Measurements from ENCODE around the gene SDK1.
"Not testable (repeated sequence)": the region's sequence is repeated elsewhere in the genome, so short reads cannot be mapped to it uniquely, and the experiment has no call there.

Gene SDK1

GRCh38 chr7:3950249-3950648 lies 649.2 kb downstream of the SDK1 start:
- DNase-seq (ENCODE audit: low read depth in 2 of 3, low spot score in 2 of 3), result no peak

GRCh38 chr7:3951316-3952055 lies 650.4 kb downstream of the SDK1 start:
- DNase-seq (ENCODE audit: low read depth in 2 of 3, low spot score in 2 of 3), result no peak

- DNase-seq (ENCODE audit: low read depth in 2 of 3, low spot score in 2 of 3), result no peak
These were observed 652.1 kb downstream of the SDK1 start for GRCh38 chr7:3953133-3953532.

- no peak for DNase-seq (ENCODE audit: low read depth in 2 of 3, low spot score in 2 of 3)
These were observed 652.9 kb downstream of the SDK1 start for GRCh38 chr7:3953946-3954345.

DNA sequence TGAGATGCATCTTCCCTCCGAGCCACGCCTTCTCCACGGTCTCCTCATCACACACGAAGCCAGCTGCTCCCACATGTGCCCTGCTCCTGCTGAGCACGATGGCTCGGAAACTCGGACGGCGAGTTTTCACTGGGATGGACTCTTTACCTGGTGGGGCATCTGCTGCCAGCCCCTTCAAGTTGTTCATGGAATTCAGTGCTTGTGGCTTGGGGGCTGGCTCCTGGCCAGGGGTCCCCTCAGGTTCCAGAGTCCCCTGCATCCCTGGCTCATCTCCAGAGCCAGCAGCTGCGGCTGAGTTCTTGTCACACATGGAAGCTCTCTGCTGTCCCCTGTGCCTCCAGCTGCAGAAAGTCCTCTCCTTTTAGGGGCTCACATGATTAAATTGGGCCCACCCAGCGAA lies 654.0 kb downstream of the SDK1 start:
- no peak for DNase-seq (ENCODE audit: low read depth in 2 of 3, low spot score in 2 of 3)

GRCh38 chr7:3955751-3956696 lies 655.0 kb downstream of the SDK1 start:
- no peak for DNase-seq (ENCODE audit: low read depth in 2 of 3, low spot score in 2 of 3)

GRCh38 chr7:3956949-3957348 lies 655.9 kb downstream of the SDK1 start:
- no peak for DNase-seq (ENCODE audit: low read depth in 2 of 3, low spot score in 2 of 3)

DNA sequence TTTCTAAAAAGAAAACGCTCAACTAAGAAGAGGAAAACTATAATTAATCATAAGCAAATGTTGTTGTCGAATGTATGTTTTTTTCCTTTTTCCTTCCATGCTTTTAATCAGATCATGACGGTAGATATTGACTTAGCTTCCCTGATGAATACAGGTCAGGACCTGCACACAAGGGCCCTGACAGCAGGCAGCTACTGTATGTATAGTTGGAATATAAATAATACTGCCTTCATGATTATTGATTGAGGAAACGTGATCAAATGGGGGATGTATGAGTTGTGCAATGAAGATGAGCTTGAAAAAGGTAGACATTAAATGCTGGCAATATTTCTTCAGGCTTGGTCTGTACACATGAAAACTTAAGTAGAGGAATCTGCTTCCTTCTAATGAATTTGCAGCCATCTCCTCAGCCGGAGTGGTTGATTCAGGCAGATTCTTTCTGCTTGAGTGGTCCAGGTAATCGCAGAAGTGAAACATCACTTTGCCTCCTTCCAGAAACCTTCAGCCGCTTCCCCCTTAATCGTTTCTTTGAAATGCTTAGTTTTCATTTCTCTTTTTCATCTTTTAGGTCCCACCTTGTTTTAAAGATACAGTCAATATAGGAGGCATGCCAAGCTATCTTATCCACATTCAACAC lies 656.5 kb downstream of the SDK1 start:
- DNase-seq (ENCODE audit: low read depth in 2 of 3, low spot score in 2 of 3), result no peak

DNA sequence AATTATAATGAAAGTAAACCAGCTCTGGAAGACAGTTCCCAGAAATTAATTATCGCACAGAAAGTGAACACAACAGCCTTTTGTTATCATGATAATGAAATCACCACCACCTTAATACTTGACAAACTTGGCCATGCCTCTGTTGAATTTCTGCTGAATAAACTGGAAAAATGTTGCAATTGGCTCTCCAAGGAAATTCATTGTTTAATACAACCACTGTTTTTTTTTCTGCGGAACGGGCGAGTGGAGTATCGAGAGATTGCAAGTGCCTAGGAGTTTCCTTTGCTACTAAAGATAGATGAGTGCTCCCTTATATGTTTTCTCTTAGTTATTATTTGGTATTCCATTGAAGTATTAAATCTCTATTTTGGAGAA lies 657.0 kb downstream of the SDK1 start:
- no peak for DNase-seq (ENCODE audit: low read depth in 2 of 3, low spot score in 2 of 3)

- DNase-seq (ENCODE audit: low read depth in 2 of 3, low spot score in 2 of 3), result no peak
These were observed 658.3 kb downstream of the SDK1 start for GRCh38 chr7:3959364-3959763.

DNA sequence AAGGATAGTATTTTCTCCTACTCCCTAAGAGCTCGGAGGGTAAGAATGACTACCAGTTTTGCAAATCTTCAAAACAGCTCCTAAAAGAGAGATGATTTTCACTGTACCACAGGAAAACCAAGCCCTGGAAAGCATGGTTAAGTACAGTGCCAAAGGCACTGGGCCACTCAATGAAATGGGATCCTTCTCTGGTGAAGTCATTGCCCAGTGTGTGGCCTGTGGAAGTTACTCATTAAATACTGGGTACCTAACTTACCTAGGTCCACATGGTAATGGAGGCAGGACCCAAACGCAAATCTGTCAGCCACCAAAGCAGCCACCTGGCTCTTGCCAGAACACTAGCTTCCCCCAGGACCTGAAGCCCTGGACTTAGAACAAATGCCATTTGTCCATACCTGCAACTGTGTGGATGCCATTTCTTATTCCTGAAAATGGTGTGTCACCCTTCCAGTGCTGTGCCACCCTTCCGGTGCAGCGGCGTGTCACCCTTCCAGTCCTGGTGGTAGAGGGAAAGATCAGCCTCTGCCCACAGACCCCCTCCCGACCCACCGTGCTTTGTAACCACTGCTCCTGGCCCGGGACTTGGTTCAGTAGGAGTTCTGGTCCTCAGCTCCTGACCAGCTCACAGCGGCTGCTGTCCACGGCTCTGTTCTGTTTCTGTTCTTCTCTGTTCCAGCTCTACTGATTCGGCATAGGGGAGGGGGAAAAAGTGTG lies 659.2 kb downstream of the SDK1 start:
- DNase-seq (ENCODE audit: low read depth in 2 of 3, low spot score in 2 of 3), result no peak

- DNase-seq (ENCODE audit: low read depth in 2 of 3, low spot score in 2 of 3), result no peak
These were observed 659.9 kb downstream of the SDK1 start for GRCh38 chr7:3960942-3961341.

DNA sequence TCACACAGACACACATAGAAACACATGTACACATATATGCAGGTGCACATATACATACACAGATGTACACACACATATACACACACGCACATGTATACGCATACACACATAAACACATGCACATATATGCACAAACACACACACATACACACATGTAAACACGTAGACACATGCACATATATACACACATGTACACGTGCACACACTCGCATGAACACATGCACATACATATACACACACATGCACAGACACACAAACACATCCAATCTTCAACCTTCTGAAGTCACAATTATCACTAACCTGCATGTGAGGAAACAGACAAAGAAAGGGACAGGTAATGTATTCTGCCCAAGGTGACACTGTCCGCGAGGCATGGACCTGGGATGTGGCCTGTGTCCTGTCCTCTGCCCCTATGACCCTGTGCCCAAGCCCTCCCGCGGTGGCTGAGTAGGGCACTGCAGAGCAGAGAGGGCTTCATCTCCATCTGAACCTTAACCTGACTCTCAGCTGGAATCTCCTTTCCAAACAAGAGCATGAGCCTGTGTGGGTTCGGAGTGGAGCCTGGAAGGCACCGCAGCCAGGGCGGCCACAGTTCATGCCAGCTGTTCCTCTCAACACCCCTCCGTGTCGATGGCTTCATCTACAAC lies 660.9 kb downstream of the SDK1 start:
- no peak for DNase-seq (ENCODE audit: low read depth in 2 of 3, low spot score in 2 of 3)

GRCh38 chr7:3963768-3964167 lies 662.7 kb downstream of the SDK1 start:
- not testable (repeated sequence) for DNase-seq (ENCODE audit: low read depth in 2 of 3, low spot score in 2 of 3)

DNA sequence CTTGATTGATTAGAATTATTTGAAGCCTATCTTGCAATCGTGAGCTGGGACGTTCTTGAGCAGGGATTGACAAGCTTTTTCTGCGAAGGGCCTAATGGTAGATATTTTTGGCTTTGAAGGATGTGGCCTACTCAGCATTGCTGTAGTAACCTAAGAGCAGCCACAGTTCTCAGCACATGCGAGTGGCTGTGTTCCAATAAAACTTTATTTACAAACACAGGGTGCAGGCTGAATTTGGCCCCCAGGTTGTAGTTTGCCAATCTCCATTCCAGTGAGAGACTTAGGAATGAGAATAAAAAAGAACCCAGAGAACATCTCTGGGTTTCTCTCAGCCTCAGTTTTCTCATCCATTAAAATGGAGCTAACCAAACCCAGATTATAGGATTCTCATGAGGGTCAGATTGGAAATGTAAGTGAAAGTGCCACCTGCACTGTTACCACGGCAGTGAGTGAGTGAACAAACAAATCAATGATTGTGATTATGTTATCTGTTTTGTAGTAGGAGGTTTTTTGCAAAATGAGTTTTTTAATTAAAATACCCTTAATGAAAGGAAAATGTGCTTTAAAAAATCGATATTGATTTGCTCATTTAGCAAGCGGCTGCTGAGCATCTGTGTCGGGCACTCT lies 664.0 kb downstream of the SDK1 start:
- DNase-seq (ENCODE audit: low read depth in 2 of 3, low spot score in 2 of 3), result no peak

DNA sequence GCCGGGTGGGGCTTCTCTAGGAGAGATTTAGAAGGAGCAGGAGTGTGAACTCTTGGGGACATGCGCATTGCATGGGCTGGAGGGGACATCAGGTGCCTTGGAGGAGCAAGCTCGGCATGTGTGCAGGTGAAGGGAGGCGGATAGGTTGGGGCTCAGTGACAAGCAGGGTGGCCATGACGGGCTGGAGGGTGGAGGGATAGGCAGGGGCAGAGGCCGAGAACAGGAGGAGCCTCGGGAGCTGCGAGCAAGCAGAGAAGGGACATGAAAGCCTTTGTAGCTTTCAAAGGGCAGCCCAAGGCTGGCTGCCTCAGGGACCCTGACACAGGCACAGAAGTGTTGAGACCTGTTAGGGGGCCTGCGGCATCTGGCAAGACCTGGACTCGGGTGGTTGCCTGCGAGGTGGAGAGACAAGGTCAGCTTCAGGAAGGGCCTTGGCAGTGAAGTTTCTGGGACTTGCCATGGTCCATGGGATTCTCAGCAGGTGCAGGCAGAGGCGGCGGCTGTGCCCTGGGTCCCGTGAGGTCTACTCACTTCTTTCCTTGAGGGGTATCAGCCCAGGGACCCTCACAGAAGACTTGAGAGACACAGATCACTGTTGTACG lies 664.8 kb downstream of the SDK1 start:
- no peak for DNase-seq (ENCODE audit: low read depth in 2 of 3, low spot score in 2 of 3)

- no peak for DNase-seq (ENCODE audit: low read depth in 2 of 3, low spot score in 2 of 3)
These were observed 667.2 kb downstream of the SDK1 start for GRCh38 chr7:3968234-3968633.

GRCh38 chr7:3969286-3969685 lies 668.2 kb downstream of the SDK1 start:
- DNase-seq (ENCODE audit: low read depth in 2 of 3, low spot score in 2 of 3), result no peak

GRCh38 chr7:3971323-3971722 lies 670.3 kb downstream of the SDK1 start:
- no peak for DNase-seq (ENCODE audit: low read depth in 2 of 3, low spot score in 2 of 3)

GRCh38 chr7:3973264-3973663 lies 672.2 kb downstream of the SDK1 start:
- no peak for DNase-seq (ENCODE audit: low read depth in 2 of 3, low spot score in 2 of 3)
